HG02970 (cell line): Measurements from ENCODE around the gene SNED1.
A peak's percentile ranks its signal among the peaks of the same experiment; 100 is the strongest.
"Not testable (repeated sequence)": the region's sequence is repeated elsewhere in the genome, so short reads cannot be mapped to it uniquely, and the experiment has no call there.

ENCODE experiments used
- ATAC-seq: cut with Tn5 transposase; IDR thresholded peaks from one replicate; pipeline ENCODE4 v1.9.1; 2021; ENCODE audit warnings: mild to moderate bottlenecking, moderate library complexity, moderate number of reproducible peaks; ENCODE audit not compliant: unreplicated experiment, low FRiP score

The SNED1 gene

GRCh38 chr2:241096979-241097378 is 98.6 kb downstream of the SNED1 start:
- no peak for ATAC-seq

- no peak for ATAC-seq
Observed at GRCh38 chr2:241099246-241099645, 100.8 kb downstream of the SNED1 start.

- ATAC-seq: peak; percentile 80
Observed at GRCh38 chr2:241102239-241102803, 103.9 kb downstream of the SNED1 start, which contains the start of gene MTERF4. TSS of gene MTERF4 (minus strand) at chr2:241102287. CDS start at chr2:241102273, 14 bp downstream.

GRCh38 chr2:241103176-241103595 is 104.8 kb downstream of the SNED1 start:
- no peak for ATAC-seq

- not testable (repeated sequence) for ATAC-seq
Observed at GRCh38 chr2:241104611-241105010, 106.2 kb downstream of the SNED1 start.

- no peak for ATAC-seq
Observed at GRCh38 chr2:241105641-241106040, 107.2 kb downstream of the SNED1 start.

- ATAC-seq: no peak
Observed at GRCh38 chr2:241107031-241107783, 108.8 kb downstream of the SNED1 start.

- no peak for ATAC-seq
Observed at GRCh38 chr2:241108271-241109209, 110.1 kb downstream of the SNED1 start.

- no peak for ATAC-seq
Observed at GRCh38 chr2:241109210-241110088, 111.0 kb downstream of the SNED1 start.

- no peak for ATAC-seq
Observed at GRCh38 chr2:241110089-241110606, 111.7 kb downstream of the SNED1 start.

GRCh38 chr2:241110607-241111439 is 112.4 kb downstream of the SNED1 start:
- no peak for ATAC-seq

GRCh38 chr2:241111440-241111805 is 113.0 kb downstream of the SNED1 start:
- no peak for ATAC-seq

GRCh38 chr2:241112046-241112445 is 113.6 kb downstream of the SNED1 start:
- ATAC-seq: no peak

GRCh38 chr2:241112592-241112991 is 114.2 kb downstream of the SNED1 start:
- ATAC-seq: no peak

- ATAC-seq: no peak
Observed at GRCh38 chr2:241114836-241115235, 116.4 kb downstream of the SNED1 start.

GRCh38 chr2:241115361-241115760 is 116.9 kb downstream of the SNED1 start:
- no peak for ATAC-seq

GRCh38 chr2:241116606-241117560 is 118.5 kb downstream of the SNED1 start:
- no peak for ATAC-seq
